K562 (cell line): ENCODE measurements around the gene RARRES1. TPM values are rescaled to one million over a fixed set of nuclear protein-coding genes. Genes with fewer than 3 reads are reported as not detected.

Source experiments
- ATAC-seq: fragments of 200-7000 bp; cut with Tn5 transposase; 3 replicates; pipeline ENCODE4 v1.9.1; 2020; ENCODE audit warnings: moderate library complexity
- BruUV-seq: library from RNA; stranded (reverse); fragments of 400-500 nt; replicated peaks from 2 replicates; lab custom pipeline; 2021; lab: Mats Ljungman, UMichigan
- CTCF ChIA-PET: fragments of 300-600 bp; formaldehyde crosslinking; extraction: SDS; loops from one replicate; lab custom pipeline; 2021; ENCODE audit warnings: low intra/inter-chr PET ratio; lab: Yijun Ruan, JAX
- POLR2A ChIA-PET: fragments of 300-600, 350-650 bp; sonication (Branson Sonifier 250); formaldehyde crosslinking; extraction: SDS; loops from one replicate; lab custom pipeline; 2021; ENCODE audit warnings: antibody characterized with exemption, inconsistent platforms; lab: Yijun Ruan, JAX
- DNase-seq, 4 experiments: peaks; one replicate each; pipeline versions ENCODE4 v3.0.0 to v3.0.0-alpha.2; 2011 to 2018; ENCODE audit warnings: low spot score in 3 of 4, mixed read lengths in 3 of 4; ENCODE audit errors: extremely low read depth in 1 of 4
- FAIRE-seq: peaks from 2 replicates; lab custom pipeline; 2011; peaks lifted over from hg19 to GRCh38; lab: Jason Lieb, UNC
- H2AFZ ChIP-seq: 2 replicates; pipeline ENCODE4 v1.6.0; 2011; ENCODE audit warnings: low read depth, low read length, control low read depth, inconsistent platforms
- H3K27ac ChIP-seq: fragments of 200-600 bp; 3 replicates; pipeline ENCODE4 v1.8.0; 2011; ENCODE audit warnings: low read depth, mild to moderate bottlenecking, control low read depth, inconsistent platforms, low read length, moderate library complexity, mixed read lengths; ENCODE audit errors: extremely low read depth
- H3K27me3 ChIP-seq, 2 experiments: fragments of 300-600 bp in 1 of 2; 2 replicates in 1 of 2; 3 replicates in 1 of 2; pipeline versions ENCODE4 v1.6.0 to v1.8.0; 2011; ENCODE audit warnings: inconsistent platforms in 2 of 2, low read length in 2 of 2, mild to moderate bottlenecking in 1 of 2, mixed read lengths in 1 of 2, moderate library complexity in 1 of 2; ENCODE audit not compliant: control insufficient read depth in 2 of 2, insufficient read depth in 2 of 2
- H3K36me3 ChIP-seq: fragments of 300-600 bp; 3 replicates; pipeline ENCODE4 v1.8.0; 2011; ENCODE audit warnings: mild to moderate bottlenecking, low read length, inconsistent platforms; ENCODE audit not compliant: control insufficient read depth, insufficient read depth
- H3K4me1 ChIP-seq, 2 experiments: fragments of 200-600 bp in 1 of 2; replicated peaks in 1 of 2; 2 replicates in 1 of 2; 3 replicates in 1 of 2; pipeline versions ENCODE4 v1.5.1 to v1.8.0; 2011; ENCODE audit warnings: inconsistent platforms in 2 of 2, low read length in 2 of 2, mild to moderate bottlenecking in 1 of 2, mixed read lengths in 1 of 2, moderate library complexity in 1 of 2; ENCODE audit not compliant: control insufficient read depth in 2 of 2, insufficient read depth in 2 of 2
- H3K4me2 ChIP-seq: 2 replicates; pipeline ENCODE4 v1.6.1; 2011; ENCODE audit warnings: low read length, control low read depth, inconsistent platforms, mixed read lengths; ENCODE audit not compliant: insufficient read depth
- H3K4me3 ChIP-seq: fragments of 200-600 bp; sonication (generic), shearing (Covaris generic); 2 replicates; pipeline ENCODE4 v1.5.1; 2016; ENCODE audit warnings: control low read depth, inconsistent platforms
- H3K79me2 ChIP-seq: fragments of 200-600 bp; 3 replicates; pipeline ENCODE4 v1.8.0; 2011; ENCODE audit warnings: low read length, inconsistent platforms; ENCODE audit not compliant: control insufficient read depth, insufficient read depth
- H3K9ac ChIP-seq, 2 experiments: 2 replicates each; pipeline versions ENCODE4 v1.6.0 to v1.6.1; 2011; ENCODE audit warnings: low read depth in 2 of 2, low read length in 2 of 2, control low read depth in 1 of 2, inconsistent platforms in 1 of 2, mild to moderate bottlenecking in 1 of 2, mixed read lengths in 1 of 2; ENCODE audit not compliant: insufficient read depth in 1 of 2
- H3K9me1 ChIP-seq: one replicate; pipeline ENCODE4 v1.6.0; 2011; ENCODE audit warnings: inconsistent platforms, mild to moderate bottlenecking, low read length, moderate library complexity; ENCODE audit not compliant: control insufficient read depth, insufficient read depth
- H3K9me3 ChIP-seq: replicated peaks from 2 replicates; pipeline ENCODE4 v1.5.1; 2011; ENCODE audit warnings: low read depth, low read length, inconsistent platforms; ENCODE audit not compliant: control insufficient read depth, insufficient read depth
- H4K20me1 ChIP-seq: replicated peaks from 2 replicates; pipeline ENCODE4 v1.6.1; 2011; ENCODE audit warnings: low read length, inconsistent platforms, mixed read lengths; ENCODE audit not compliant: control insufficient read depth, insufficient read depth
- BACH1 ChIP-seq: fragments of 200-800 bp; sonication (Bioruptor generic); IDR thresholded peaks from 2 replicates; pipeline ENCODE4 v1.6.1; 2016; ENCODE audit warnings: missing genetic modification characterization, missing compliant biosample characterization
- BCOR ChIP-seq: fragments of 450-650 bp; IDR thresholded peaks from 2 replicates; pipeline ENCODE4 v1.6.1; 2016
- CC2D1A ChIP-seq: fragments of 450-650 bp; IDR thresholded peaks from 2 replicates; pipeline ENCODE4 v1.6.1; 2017; ENCODE audit warnings: mild to moderate bottlenecking
- CHD1 ChIP-seq: fragments of 200-600 bp; sonication (generic); IDR thresholded peaks from one replicate; pipeline ENCODE4 v1.6.1; 2012; ENCODE audit warnings: mild to moderate bottlenecking, moderate library complexity, low read length, inconsistent platforms
- DACH1 ChIP-seq: fragments of 450-650 bp; IDR thresholded peaks from 2 replicates; pipeline ENCODE4 v1.6.1; 2018; ENCODE audit not compliant: partially characterized antibody
- GABPB2 ChIP-seq: fragments of 250-450 bp; sonication (Bioruptor Pico); conservative IDR thresholded peaks from 2 replicates; pipeline ENCODE4 v1.5.1; 2021; ENCODE audit warnings: mild to moderate bottlenecking
- KLF1 ChIP-seq: fragments of 450-650 bp; IDR thresholded peaks from 2 replicates; pipeline ENCODE4 v1.6.1; 2016; ENCODE audit warnings: missing genetic modification characterization, missing compliant biosample characterization
- POLR2AphosphoS2 ChIP-seq: IDR thresholded peaks from 2 replicates; pipeline ENCODE4 v1.6.1; 2012; ENCODE audit warnings: low read length, improper control_type of control experiment
- RAD21 ChIP-seq, 2 experiments: fragments of 250-450 bp in 1 of 2; fragments of 450-650 bp in 1 of 2; sonication (Bioruptor Pico) in 1 of 2; formaldehyde crosslinking in 1 of 2; IDR thresholded peaks in 1 of 2; conservative IDR thresholded peaks in 1 of 2; 2 replicates each; pipeline versions ENCODE4 v1.4.0 to v1.8.0; 2020 to 2022; ENCODE audit warnings: mild to moderate bottlenecking in 2 of 2, moderate library complexity in 1 of 2
- RBM39 ChIP-seq: fragments of 200-400 bp; formaldehyde crosslinking; optimal IDR thresholded peaks from 2 replicates; pipeline ENCODE3; 2018; ENCODE audit warnings: low read depth, low read length
- RREB1 ChIP-seq: fragments of 250-450 bp; sonication (Bioruptor Pico); IDR thresholded peaks from 2 replicates; pipeline ENCODE4 v1.4.0; 2020
- ZNF239 ChIP-seq: fragments of 250-450 bp; sonication (Bioruptor Pico); IDR thresholded peaks from 2 replicates; pipeline ENCODE4 v1.4.0; 2020; ENCODE audit warnings: mild to moderate bottlenecking
- ZNF551 ChIP-seq: fragments of 250-450 bp; sonication (Bioruptor Pico); IDR thresholded peaks from 2 replicates; pipeline ENCODE4 v1.5.0; 2021; ENCODE audit warnings: mild to moderate bottlenecking, moderate library complexity
- ZNF57 ChIP-seq: fragments of 450-650 bp; formaldehyde crosslinking; IDR thresholded peaks from 2 replicates; pipeline ENCODE4 v1.4.0; 2020; ENCODE audit warnings: mild to moderate bottlenecking, moderate library complexity
- WGBS: fragments of 100-300 bp; shearing (Covaris generic); methylation state at CpG from one replicate; pipeline ENCODE4 v1.1.6; 2016; ENCODE audit warnings: low coverage, mixed read lengths; ENCODE audit not compliant: insufficient coverage; ENCODE audit errors: missing lambda C conversion rate; 5-methylcytosine and 5-hydroxymethylcytosine counted together
- in situ Hi-C: fragments of 300-500 bp; cut with MboI; formaldehyde crosslinking; loops from 4 replicates; pipeline ENCODE4 v1.15.0; 2018; ENCODE audit warnings: inconsistent platforms, mixed read lengths
- intact Hi-C: fragments of 100-400 bp; cut with micrococcal nuclease; formaldehyde crosslinking; loops from 2 replicates; pipeline ENCODE4 v1.14.2; 2022
- polyA plus RNA-seq, 8 experiments: library from polyadenylated mRNA; depleted of rRNA in 4 of 8; stranded (reverse) in 5 of 8; unstranded in 3 of 8; fragments of >200 nt; fragmentation: Nextera tagmentation in 2 of 8; fragmentation: Illumina TruSeq in 1 of 8; extraction: Ambion mirVana in 2 of 8; extraction: Trizol in 1 of 8; gene quantifications; 2 replicates each; pipeline versions ENCODE4 v1.2.1 to v1.2.3, GENCODE V29; 2011 to 2014; ENCODE audit warnings: inconsistent platforms in 1 of 8, missing spikeins in 1 of 8
- total RNA-seq, 7 experiments: library from RNA; depleted of rRNA in 6 of 7; stranded (reverse); fragments of >200 nt in 6 of 7; fragmentation: Illumina TruSeq in 2 of 7; extraction: Trizol in 2 of 7; gene quantifications; 2 replicates each; pipeline versions ENCODE4 v1.2.1 to v1.2.3, GENCODE V29; 2011 to 2021; ENCODE audit warnings: low replicate concordance in 1 of 7
- TF ChIP-seq, protein P1 (sequence below): fragments of 250-450 bp; sonication (Bioruptor Pico); IDR thresholded peaks from 2 replicates; pipeline ENCODE4 v1.5.0; 2021
- TF ChIP-seq, protein P2 (sequence below): fragments of 250-450 bp; sonication (Bioruptor Pico); IDR thresholded peaks from 2 replicates; pipeline ENCODE4 v1.5.0; 2021; ENCODE audit warnings: mild to moderate bottlenecking, borderline replicate concordance

RARRES1 gene
- total and polyA plus RNA-seq, 9 of the 15 experiments (the other 6 are each of a cell fraction or from before 2014, with no cell fraction given): not detected

- H3K9me1 ChIP-seq: no peaks in the 10 kb centered on the region
- no peak for FAIRE-seq
- H2AFZ ChIP-seq: no peak overlapping the region
- peaks cover 84% of the 10 kb centered on the region for H3K36me3 ChIP-seq
- no peak for ATAC-seq
- intact Hi-C loops (no loop called here), in situ Hi-C loops (no loop called here)
- no peak for DNase-seq
- peaks cover 13% of the 10 kb centered on the region; the same call in 2 of the 3 replicates for H3K79me2 ChIP-seq
- H4K20me1 ChIP-seq: no peaks in the 10 kb centered on the region
- ChIA-PET POLR2A (interaction anchor here (0.6 to 0.8 kb wide), 2 partner anchors 19 to 149 kb away, joined by 3 read pairs; partner anchors contain the start of gene MFSD1), CTCF (no interaction called here)
- H3K4me2 ChIP-seq: no peak overlapping the region
- peaks cover 0 to 5% of the 10 kb centered on the region in 2 experiments; a peak in 1 of 5 replicates for H3K4me1 ChIP-seq
- no TSS peak for BruUV-seq
- no peak overlapping the region for H3K9ac ChIP-seq
- no peaks in the 10 kb centered on the region for H3K27me3 ChIP-seq
- no peak overlapping the region for H3K27ac ChIP-seq
- H3K4me3 ChIP-seq: no peak overlapping the region
- no peaks in the 10 kb centered on the region for H3K9me3 ChIP-seq
- 89% methylated on average over 3 of the region's 3 CpGs for WGBS
- TF ChIP-seq, protein P1, sequence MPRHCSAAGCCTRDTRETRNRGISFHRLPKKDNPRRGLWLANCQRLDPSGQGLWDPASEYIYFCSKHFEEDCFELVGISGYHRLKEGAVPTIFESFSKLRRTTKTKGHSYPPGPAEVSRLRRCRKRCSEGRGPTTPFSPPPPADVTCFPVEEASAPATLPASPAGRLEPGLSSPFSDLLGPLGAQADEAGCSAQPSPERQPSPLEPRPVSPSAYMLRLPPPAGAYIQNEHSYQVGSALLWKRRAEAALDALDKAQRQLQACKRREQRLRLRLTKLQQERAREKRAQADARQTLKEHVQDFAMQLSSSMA (CRISPR knock-in tag): no peak
- TF ChIP-seq ZNF57 (CRISPR knock-in tag): no peak
- no peak for TF ChIP-seq RREB1 (CRISPR knock-in tag)
- TF ChIP-seq, protein P2, sequence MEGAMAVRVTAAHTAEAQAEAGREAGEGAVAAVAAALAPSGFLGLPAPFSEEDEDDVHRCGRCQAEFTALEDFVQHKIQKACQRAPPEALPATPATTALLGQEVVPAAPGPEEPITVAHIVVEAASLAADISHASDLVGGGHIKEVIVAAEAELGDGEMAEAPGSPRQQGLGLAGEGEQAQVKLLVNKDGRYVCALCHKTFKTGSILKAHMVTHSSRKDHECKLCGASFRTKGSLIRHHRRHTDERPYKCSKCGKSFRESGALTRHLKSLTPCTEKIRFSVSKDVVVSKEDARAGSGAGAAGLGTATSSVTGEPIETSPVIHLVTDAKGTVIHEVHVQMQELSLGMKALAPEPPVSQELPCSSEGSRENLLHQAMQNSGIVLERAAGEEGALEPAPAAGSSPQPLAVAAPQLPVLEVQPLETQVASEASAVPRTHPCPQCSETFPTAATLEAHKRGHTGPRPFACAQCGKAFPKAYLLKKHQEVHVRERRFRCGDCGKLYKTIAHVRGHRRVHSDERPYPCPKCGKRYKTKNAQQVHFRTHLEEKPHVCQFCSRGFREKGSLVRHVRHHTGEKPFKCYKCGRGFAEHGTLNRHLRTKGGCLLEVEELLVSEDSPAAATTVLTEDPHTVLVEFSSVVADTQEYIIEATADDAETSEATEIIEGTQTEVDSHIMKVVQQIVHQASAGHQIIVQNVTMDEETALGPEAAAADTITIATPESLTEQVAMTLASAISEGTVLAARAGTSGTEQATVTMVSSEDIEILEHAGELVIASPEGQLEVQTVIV (CRISPR knock-in tag): no peak
- no peak for TF ChIP-seq ZNF239 (CRISPR knock-in tag)
- TF ChIP-seq BACH1 (tag): no peak
- TF ChIP-seq CC2D1A: no peak
- no peak for TF ChIP-seq RBM39
- no peak for TF ChIP-seq BCOR
- TF ChIP-seq ZNF551 (CRISPR knock-in tag): no peak
- no peak for TF ChIP-seq GABPB2 (CRISPR knock-in tag)
- TF ChIP-seq DACH1: no peak
- no peak for TF ChIP-seq RAD21 (CRISPR knock-in tag; conservative IDR thresholded peaks at IDR 0.05 in 1 of 2, IDR thresholded peaks at IDR 0.05 in 1 of 2)
- TF ChIP-seq POLR2AphosphoS2: no peak
- no peak for TF ChIP-seq CHD1
- TF ChIP-seq KLF1 (tag): no peak
Measured at GRCh38 chr3:158652463-158652862, 79.8 kb downstream of the RARRES1 start.
